SKM-1 (cell line): ENCODE results near the gene CXXC5.
"Not testable (repeated sequence)": the region's sequence is repeated elsewhere in the genome, so short reads cannot be mapped to it uniquely, and the experiment has no call there.

Source experiments
- DNase-seq: peaks from one replicate; lab custom pipeline; 2025; ENCODE audit not compliant: unreplicated experiment; lab: John Stamatoyannopoulos, UW

CXXC5 gene

GRCh38 chr5:139648205-139649081 lies at the start of gene CXXC5:
Gene CXXC5, plus strand, starts transcription at chr5:139648349. Its CDS starts 32,175 bp downstream, at chr5:139680524.
- peak; percentile 55 for DNase-seq

GRCh38 chr5:139598601-139598965 lies 49.6 kb upstream of the CXXC5 start:
- DNase-seq, result not testable (repeated sequence)

GRCh38 chr5:139600336-139600949 lies 47.7 kb upstream of the CXXC5 start:
- no peak for DNase-seq

GRCh38 chr5:139601429-139601828 lies 46.7 kb upstream of the CXXC5 start:
- no peak for DNase-seq

- DNase-seq, result not testable (repeated sequence)
Observed at GRCh38 chr5:139601948-139602347, 46.2 kb upstream of the CXXC5 start.

- no peak for DNase-seq
Observed at GRCh38 chr5:139605887-139606286, 42.3 kb upstream of the CXXC5 start.

- DNase-seq, result no peak
Observed at GRCh38 chr5:139611703-139612584, 36.2 kb upstream of the CXXC5 start.

GRCh38 chr5:139619861-139620260 lies 28.3 kb upstream of the CXXC5 start:
- no peak for DNase-seq

- not testable (repeated sequence) for DNase-seq
Observed at GRCh38 chr5:139625398-139625797, 22.8 kb upstream of the CXXC5 start.

GRCh38 chr5:139630855-139631254 lies 17.3 kb upstream of the CXXC5 start:
- no peak for DNase-seq

GRCh38 chr5:139631520-139632165 lies 16.5 kb upstream of the CXXC5 start:
- no peak for DNase-seq

GRCh38 chr5:139633295-139634027 lies 14.7 kb upstream of the CXXC5 start:
- peak; percentile 74 for DNase-seq

- DNase-seq, result no peak
Observed at GRCh38 chr5:139634028-139634325, 14.2 kb upstream of the CXXC5 start.

GRCh38 chr5:139634541-139634940 lies 13.6 kb upstream of the CXXC5 start:
- DNase-seq, result no peak

- DNase-seq, result no peak
Observed at GRCh38 chr5:139635191-139635590, 13.0 kb upstream of the CXXC5 start.

GRCh38 chr5:139635606-139636206 lies 12.4 kb upstream of the CXXC5 start:
- DNase-seq, result peak; percentile 25

GRCh38 chr5:139636207-139636792 lies 11.8 kb upstream of the CXXC5 start:
- DNase-seq, result no peak

GRCh38 chr5:139636975-139637408 lies 11.2 kb upstream of the CXXC5 start:
- no peak for DNase-seq

- no peak for DNase-seq
Observed at GRCh38 chr5:139637438-139638089, 10.6 kb upstream of the CXXC5 start.
